Stimulated activated CD8-positive, alpha-beta memory T cell treated with anti-CD3 and anti-CD28 coated beads, Interleukin-7, amount 100 ng/mL, for 1 hour (primary cell): ENCODE data around the gene ZNF562.

ENCODE experiments used
- DNase-seq, 2 donors: peaks; one replicate each; pipeline ENCODE4 v3.0.0-alpha.2; 2020; ENCODE audit warnings: low read depth in 2 of 2

Gene ZNF562

DNA sequence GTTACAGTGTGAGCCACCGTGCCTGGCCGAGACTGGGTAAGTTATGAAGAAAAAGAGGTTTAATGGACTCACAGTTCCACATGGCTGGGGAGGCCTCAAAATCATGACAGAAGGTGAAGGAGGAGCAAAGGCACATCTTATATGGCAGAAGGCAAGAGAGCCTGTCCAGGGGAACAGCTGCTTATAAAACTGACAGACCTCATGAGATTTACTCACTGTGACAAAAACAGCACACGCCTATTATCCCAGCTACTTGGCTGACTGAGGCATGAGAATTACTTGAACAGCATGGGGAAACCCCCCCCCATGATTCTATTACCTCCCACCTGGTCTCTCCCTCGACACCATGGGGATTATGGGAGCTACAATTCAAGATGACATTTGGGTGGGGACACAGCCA, 30.4 kb downstream of the ZNF562 start:
- no peak for DNase-seq

DNA sequence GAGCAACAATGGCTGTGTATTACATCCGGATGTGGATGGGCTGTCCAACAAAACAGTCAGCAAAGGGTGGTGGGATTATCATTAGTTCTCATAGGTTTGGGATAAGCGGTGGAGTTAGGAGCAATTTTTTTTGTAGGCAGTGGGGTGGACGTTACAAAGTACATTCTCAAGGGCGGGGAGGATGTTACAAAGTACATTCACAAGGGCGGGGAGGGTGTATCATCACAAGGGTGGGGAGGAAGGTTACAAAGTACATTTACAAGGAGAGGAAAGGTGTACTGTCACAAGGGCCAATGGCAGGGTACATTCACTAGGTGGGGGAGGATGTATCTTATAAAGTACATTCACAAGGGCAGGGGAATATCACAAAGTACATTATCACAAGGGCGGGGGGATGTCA, 33.1 kb downstream of the ZNF562 start:
- DNase-seq = no peak

DNA sequence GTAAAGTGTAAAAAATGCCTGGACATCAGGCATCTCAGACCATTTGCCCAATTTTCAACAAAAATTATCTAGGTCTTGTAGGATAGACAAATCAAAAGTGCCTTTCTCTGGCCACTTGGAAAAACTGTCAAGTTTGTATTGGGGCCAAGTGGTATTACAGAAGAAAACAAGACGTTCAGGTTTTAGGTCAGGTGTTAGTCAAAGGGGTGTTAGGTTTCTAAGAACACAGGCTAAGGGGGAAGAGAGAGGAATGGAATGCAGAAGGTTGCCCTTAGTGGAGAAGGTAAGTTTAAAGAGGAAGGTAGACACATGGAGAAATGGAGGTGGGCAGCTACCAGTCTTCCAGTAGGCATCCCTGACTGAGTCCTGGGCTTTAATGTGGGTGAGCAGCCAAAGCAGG, 33.9 kb downstream of the ZNF562 start:
- no peak for DNase-seq

DNA sequence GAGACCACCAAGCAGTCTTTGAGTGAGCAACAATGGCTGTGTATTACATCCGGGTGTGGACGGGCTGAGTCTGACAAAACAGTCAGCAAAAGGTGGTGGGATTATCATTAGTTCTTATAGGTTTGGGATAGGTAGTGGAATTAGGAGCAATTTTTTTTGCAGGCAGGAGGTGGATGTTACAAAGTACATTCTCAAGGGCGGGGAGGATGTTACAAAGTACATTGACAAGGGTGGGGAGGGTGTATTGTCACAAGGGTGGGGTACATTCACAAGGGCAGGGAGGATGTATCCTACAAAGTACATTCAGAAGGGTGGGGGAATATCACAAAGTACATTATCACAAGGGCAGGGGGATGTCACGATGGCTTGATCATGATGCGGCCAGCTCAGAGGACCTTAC, 38.9 kb downstream of the ZNF562 start:
- DNase-seq = no peak

DNA sequence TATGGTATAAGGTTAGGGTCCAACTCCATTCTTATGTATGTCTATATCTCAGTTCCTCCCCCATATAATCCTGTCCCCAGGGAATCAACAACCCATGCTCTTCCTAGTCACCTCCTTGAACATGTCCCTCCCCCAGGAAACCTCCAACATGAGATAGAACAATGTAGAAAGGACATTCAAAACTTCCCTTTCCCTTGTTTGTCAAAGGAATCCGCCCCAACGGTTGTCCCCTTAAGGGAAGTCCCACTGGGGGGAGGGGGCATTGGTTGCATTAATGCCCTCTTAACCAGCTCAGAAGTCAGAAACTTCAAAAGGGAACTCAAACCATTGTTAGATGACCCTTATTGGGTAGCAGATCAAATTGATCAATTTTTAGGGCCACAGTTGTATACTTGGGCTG, 47.0 kb downstream of the ZNF562 start:
- DNase-seq = no peak

DNA sequence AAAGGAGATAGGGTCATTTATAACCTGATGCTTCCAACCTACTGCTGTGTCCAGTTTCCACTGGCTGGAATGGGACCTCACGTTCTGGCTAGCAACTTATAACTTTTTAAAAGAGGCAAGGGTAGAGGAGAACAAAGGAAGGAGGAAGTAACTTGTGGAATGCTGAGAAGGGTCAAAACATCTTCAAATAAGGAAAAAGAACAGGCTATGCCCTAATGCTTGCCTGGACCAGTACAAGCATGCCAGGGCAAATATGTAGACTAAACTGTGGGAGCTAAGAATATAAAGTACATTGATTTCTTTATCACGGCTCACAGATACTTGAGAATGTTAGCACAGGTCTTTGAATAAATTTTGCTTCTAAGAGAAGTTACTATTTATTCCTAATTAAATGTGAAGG, 52.4 kb downstream of the ZNF562 start:
- no peak for DNase-seq

DNA sequence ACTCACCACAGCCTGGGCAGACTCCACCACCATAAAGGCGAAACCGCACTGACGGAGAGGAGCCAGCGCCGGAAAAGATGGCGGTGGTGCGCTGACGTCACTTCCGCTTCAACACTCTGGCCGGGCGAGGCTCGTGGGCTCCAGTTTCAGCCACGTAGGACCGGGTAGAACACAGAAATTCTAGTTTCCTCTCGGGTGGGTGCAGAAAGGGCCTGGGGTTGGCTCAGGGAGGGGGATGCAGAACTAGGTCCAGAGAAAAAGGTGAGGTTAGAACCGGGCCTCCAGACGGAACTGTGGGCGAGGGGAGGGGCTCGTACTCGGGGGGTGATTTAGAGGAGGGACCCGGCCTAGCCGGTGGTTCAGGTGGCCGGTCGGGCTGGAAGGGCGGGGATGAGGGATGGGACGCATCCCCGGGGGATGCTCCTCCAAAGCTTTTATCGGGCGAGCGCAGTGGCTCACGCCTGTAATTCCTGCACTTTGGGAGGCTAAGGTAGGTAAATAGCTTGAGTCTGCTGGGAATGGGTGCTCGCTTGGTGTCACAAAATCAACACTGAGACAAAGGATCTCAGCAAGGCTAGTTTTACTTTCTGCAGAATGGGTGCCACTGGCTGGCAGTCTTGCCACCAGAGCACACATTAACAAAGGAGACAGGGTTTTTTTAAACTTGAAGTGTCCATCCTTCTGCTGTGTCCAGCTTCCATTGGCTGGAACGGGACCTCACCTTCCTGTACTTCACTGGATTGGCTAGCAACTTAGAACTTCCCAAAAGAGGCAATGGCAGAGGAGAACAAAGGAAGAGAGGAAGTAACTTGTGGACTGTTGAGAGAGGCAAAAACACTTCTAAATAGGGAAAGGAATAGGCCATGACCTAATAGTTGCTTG, 53.5 kb downstream of the ZNF562 start, which contains the start of gene ZNF561:
ZNF561 (minus strand) TSS at position 77 of the 882 bp plus-strand sequence. CDS start 1,776 bp downstream, outside the sequence.
- DNase-seq = peak; percentile 74 to 77

DNA sequence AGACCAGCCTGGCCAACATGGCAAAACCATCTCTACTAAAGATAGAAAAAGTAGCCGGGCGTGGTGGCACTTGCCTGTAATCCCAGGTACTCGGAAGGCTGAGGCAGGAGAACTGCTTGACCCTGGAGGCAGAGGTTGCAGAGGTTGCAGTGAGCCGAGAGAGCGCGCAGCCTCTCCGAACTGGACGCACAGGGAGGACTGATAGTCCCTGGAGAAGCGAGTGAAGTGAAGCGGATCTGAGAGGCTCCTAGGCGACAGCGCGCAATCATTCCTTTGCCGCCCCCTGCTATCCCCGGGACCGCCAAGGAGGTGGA, 54.1 kb downstream of the ZNF562 start:
- no peak for DNase-seq

DNA sequence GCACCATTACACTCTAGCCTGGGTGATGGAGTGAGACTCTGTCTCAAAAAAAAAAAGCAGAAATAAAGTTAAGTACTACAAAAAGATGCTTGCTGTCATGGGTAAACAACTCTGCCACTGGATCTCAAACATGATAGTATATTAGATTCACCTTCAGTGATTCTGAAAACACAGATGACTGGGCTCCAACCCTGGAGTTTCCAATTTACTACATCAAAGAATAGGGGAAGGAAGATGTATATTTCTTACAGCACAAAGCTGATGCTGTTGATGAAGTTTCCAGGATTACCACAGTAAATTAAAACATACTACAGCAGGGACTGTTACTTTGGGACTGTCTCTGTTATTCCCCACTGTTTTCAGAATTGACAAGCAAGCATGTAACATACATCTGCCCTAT, 59.1 kb downstream of the ZNF562 start:
- DNase-seq = no peak

DNA sequence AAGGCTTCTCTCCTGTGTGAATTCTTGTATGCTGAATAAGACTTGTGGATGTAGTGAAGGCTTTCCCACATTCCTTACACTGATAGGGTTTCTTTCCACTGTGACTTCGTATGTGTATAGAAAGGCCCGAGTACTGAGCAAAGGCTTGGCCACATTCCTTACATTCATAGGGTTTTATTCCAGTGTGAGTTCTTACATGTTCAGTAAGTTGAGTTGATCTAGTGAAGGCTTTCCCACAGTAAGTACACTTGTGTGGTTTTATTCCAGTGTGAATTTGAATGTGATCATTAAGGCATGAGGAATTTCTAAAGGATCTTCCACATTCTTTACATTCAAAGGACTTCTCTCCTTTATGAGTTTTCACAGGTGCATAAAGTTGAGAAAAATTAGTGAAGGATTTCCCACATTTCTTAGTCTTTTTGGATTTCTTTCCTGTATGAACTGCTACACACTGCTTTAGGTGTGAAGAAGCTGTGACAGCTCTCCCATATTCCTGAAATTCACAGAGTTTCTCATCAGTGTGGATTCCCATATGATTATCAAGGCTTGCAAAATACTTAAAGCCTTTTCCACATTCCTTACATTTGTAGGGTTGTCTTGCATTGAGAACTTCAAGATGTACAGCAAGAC, 64.3 kb downstream of the ZNF562 start:
- no peak for DNase-seq

DNA sequence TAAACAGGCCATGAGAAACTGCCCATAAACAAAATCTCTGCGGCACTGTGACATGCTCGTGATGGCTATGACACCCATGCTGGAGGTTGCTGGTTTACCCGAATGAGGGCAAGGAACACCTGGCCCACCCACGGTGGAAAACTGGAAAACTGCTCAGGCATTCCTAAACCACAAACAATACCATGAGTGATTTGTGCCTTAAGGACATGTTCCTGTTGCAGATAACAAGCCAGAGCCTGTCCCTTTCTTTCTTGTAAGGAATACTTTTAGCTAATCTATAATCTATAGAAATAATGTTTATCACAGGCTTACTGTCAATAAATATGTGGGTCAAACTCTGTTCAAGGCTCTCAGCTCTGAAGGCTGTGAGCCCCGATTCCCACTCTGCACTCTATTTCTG, 66.0 kb downstream of the ZNF562 start:
- no peak for DNase-seq

DNA sequence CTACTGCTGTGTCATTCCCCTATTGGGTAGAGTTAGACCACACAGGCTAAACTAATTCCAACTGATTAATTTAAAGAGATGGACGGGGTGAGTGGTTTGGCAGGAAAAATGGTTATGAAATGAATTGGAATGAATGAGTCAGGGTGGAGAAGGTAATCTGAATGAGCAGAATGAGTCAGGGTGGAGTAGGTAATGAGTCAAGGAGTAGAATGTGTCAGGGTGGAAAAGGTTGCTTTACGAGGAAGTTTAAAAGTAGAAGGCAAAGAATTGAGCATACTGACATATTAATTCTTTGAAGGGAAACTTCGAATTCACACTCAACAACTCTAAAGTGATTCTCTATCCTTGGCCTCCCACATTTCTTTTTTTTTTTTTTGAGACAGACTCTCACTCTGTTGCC, 77.9 kb downstream of the ZNF562 start:
- no peak for DNase-seq
